IPS-18c (cell line): ENCODE results near the gene ITGAX.
"Not testable (repeated sequence)": the region's sequence is repeated elsewhere in the genome, so short reads cannot be mapped to it uniquely, and the experiment has no call there.

Experiments used
- H3K4me3 ChIP-seq: 2 replicates; pipeline ENCODE4 v1.7.0; 2013; ENCODE audit warnings: low read depth, mild to moderate bottlenecking, low read length, moderate library complexity; ENCODE audit not compliant: insufficient read depth
- H3K9me3 ChIP-seq: one replicate; pipeline ENCODE4 v1.6.1; 2013; ENCODE audit warnings: mild to moderate bottlenecking, low read length, moderate library complexity; ENCODE audit not compliant: control insufficient read depth, insufficient read depth

ITGAX gene

GRCh38 chr16:31335431-31335830 is 19.5 kb upstream of the ITGAX start:
- Histone ChIP-seq H3K9me3 (peaks cover 2% of the 10 kb centered on the region), H3K4me3 (no peak overlapping the region)

- not testable (repeated sequence) for H3K9me3 ChIP-seq, H3K4me3 ChIP-seq
These were observed 16.8 kb upstream of the ITGAX start for GRCh38 chr16:31338166-31338685.

- Histone ChIP-seq H3K4me3 (no peak overlapping the region), H3K9me3 (no peaks in the 10 kb centered on the region)
These were observed 10.3 kb upstream of the ITGAX start for GRCh38 chr16:31344712-31345111.

- no peak overlapping the region for H3K4me3 ChIP-seq
- no peaks in the 10 kb centered on the region for H3K9me3 ChIP-seq
These were observed 7.5 kb upstream of the ITGAX start for GRCh38 chr16:31347445-31347844.

- Histone ChIP-seq H3K4me3 (no peak overlapping the region), H3K9me3 (no peaks in the 10 kb centered on the region)
These were observed 6.4 kb upstream of the ITGAX start for GRCh38 chr16:31348579-31348978.

- Histone ChIP-seq H3K4me3 (no peak overlapping the region), H3K9me3 (no peaks in the 10 kb centered on the region)
These were observed 4.5 kb upstream of the ITGAX start for GRCh38 chr16:31350275-31351005.

GRCh38 chr16:31351246-31351941 is 3.6 kb upstream of the ITGAX start:
- Histone ChIP-seq H3K4me3 (no peak overlapping the region), H3K9me3 (no peaks in the 10 kb centered on the region)

- H3K4me3 ChIP-seq = no peak overlapping the region
- H3K9me3 ChIP-seq = no peaks in the 10 kb centered on the region
These were observed 3.0 kb upstream of the ITGAX start for GRCh38 chr16:31351942-31352325.

- no peak overlapping the region for H3K4me3 ChIP-seq
These were observed 2.4 kb upstream of the ITGAX start for GRCh38 chr16:31352376-31353115.

GRCh38 chr16:31355431-31356100 is 590 bp downstream of the ITGAX start:
- Histone ChIP-seq H3K9me3 (no peaks in the 10 kb centered on the region), H3K4me3 (no peak overlapping the region)

More at GRCh38 chr16:31352376-31353115, 2.4 kb upstream of the ITGAX start:
- H3K9me3 ChIP-seq = no peaks in the 10 kb centered on the region

- no peaks in the 10 kb centered on the region for H3K9me3 ChIP-seq
- no peak overlapping the region for H3K4me3 ChIP-seq
These were observed 1.8 kb downstream of the ITGAX start for GRCh38 chr16:31356566-31357323.

- Histone ChIP-seq H3K9me3 (no peaks in the 10 kb centered on the region), H3K4me3 (no peak overlapping the region)
These were observed 2.5 kb downstream of the ITGAX start for GRCh38 chr16:31357324-31358109.

- Histone ChIP-seq H3K9me3 (no peaks in the 10 kb centered on the region), H3K4me3 (no peak overlapping the region)
These were observed 5.3 kb downstream of the ITGAX start for GRCh38 chr16:31360251-31360650.

- no peak overlapping the region for H3K4me3 ChIP-seq
These were observed 6.5 kb downstream of the ITGAX start for GRCh38 chr16:31361201-31362110.

More at GRCh38 chr16:31361201-31362110, 6.5 kb downstream of the ITGAX start:
- H3K9me3 ChIP-seq = no peaks in the 10 kb centered on the region
